ENCODE results near the gene CACNA2D3.

The CACNA2D3 gene

DNA sequence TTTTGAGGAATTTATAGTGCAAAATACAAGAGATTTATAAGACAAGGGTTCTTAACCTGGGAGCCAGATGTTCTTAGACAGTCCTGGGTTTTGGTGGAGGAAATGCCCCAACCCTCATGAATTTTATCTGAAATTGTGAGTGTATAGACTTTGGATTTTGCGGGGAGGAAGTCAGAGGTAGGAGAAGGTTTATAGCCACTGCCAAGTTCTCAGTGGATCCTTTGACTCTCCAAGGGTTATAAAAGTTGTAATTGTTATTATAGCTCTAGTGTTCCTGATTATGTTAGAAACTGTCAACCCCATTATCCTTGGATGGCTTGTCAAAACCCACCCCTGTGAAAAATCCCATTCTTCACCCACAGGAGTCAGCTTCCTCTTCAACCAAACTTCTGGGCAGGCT, 621.9 kb downstream of the CACNA2D3 start:
- no peak for FAIRE-seq
- TF ChIP-seq, protein P1, sequence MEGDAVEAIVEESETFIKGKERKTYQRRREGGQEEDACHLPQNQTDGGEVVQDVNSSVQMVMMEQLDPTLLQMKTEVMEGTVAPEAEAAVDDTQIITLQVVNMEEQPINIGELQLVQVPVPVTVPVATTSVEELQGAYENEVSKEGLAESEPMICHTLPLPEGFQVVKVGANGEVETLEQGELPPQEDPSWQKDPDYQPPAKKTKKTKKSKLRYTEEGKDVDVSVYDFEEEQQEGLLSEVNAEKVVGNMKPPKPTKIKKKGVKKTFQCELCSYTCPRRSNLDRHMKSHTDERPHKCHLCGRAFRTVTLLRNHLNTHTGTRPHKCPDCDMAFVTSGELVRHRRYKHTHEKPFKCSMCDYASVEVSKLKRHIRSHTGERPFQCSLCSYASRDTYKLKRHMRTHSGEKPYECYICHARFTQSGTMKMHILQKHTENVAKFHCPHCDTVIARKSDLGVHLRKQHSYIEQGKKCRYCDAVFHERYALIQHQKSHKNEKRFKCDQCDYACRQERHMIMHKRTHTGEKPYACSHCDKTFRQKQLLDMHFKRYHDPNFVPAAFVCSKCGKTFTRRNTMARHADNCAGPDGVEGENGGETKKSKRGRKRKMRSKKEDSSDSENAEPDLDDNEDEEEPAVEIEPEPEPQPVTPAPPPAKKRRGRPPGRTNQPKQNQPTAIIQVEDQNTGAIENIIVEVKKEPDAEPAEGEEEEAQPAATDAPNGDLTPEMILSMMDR (IDR thresholded peaks at IDR 0.05; ENCODE audit: insufficient read depth, missing control alignments), result no peak

DNA sequence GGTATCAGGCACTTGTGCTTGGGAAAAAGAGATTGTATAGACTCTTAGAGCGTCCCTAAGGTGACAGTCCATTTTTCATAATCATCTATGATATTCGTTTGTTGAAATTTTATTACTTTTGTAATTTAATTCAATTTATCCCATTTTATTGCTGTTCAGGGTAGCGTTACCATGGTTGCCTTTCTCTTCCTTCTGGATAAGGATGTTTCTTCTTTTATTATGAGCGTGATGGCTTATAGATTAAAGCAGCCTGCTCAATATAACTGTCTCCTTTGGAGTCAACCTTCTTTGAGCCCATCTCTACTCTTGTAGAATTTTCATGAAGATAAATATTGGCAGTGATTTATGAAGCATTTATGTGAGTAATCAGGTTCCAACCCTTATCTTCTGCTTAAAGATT, 623.5 kb downstream of the CACNA2D3 start:
- TF ChIP-seq, protein P1 (IDR thresholded peaks at IDR 0.05; ENCODE audit: insufficient read depth, missing control alignments), result no peak
- DNase-seq (ENCODE audit: insufficient read length, low spot score) (no peak), FAIRE-seq (no peak)

More for the DNA sequence above, 621.9 kb downstream of the CACNA2D3 start:
- no peak for DNase-seq (ENCODE audit: insufficient read length, low spot score)

DNA sequence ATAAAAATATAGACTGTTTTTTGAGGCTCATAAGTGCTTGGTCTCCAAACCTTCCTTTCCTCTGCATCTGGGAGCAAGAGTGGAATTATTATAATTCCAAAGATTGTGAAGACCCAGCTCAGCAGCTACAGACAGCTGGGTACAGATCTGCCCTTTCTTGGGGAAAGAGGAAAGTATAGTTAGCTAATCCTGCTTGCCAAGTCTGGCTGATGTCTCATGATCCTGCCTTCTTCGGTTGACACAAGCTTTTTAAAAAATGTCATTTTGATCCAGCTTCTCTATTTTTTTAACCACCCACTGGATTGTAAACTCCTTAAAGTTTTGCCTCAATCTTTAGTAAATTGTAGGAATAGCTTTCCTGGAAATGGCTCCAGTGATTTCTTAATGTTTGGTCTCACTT, 624.4 kb downstream of the CACNA2D3 start:
- no peak for FAIRE-seq
- DNase-seq (ENCODE audit: insufficient read length, low spot score), result no peak
- TF ChIP-seq, protein P1 (IDR thresholded peaks at IDR 0.05; ENCODE audit: insufficient read depth, missing control alignments), result no peak

DNA sequence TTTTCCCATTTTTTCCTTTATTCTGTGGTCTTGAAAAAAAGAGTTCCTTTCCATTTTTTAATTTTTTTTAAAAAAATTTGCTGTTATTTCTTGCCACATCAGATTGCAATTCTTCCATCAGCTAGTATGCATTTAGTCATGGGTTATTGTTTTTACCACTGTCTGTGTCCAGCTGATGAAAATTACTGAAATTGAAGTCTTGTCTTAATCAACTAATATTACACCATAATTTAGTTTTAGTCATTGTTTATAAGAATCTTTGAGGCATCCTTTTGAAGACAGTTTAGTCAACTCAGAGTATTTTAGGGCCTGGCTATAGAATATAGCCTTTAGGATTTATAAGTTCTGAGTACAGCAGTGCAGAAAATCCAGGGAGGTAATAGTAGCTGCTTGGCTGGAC, 633.4 kb downstream of the CACNA2D3 start:
- no peak for FAIRE-seq
- TF ChIP-seq, protein P1 (IDR thresholded peaks at IDR 0.05; ENCODE audit: insufficient read depth, missing control alignments), result no peak
- DNase-seq (ENCODE audit: insufficient read length, low spot score), result no peak

DNA sequence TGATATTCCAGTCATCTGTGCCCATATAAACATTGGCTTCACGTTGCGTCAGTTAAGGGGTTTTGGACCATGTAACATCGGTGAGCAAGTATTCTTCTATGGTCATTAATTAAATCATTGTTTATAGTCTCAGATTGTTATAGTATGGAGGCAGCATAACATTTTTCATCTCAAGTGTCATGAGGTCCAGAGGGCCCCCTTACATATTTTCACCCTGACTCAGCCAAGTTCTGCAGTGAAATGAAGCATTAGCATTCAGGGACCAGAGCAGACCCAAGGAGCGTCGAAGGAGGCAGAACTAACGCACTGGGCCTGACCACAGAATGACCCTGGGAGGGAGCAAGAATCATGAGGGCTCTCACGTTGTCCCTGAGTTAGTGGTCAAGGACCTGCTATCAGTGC, 634.0 kb downstream of the CACNA2D3 start:
- FAIRE-seq (no peak), DNase-seq (ENCODE audit: insufficient read length, low spot score) (no peak)
- TF ChIP-seq, protein P1 (IDR thresholded peaks at IDR 0.05; ENCODE audit: insufficient read depth, missing control alignments), result no peak

DNA sequence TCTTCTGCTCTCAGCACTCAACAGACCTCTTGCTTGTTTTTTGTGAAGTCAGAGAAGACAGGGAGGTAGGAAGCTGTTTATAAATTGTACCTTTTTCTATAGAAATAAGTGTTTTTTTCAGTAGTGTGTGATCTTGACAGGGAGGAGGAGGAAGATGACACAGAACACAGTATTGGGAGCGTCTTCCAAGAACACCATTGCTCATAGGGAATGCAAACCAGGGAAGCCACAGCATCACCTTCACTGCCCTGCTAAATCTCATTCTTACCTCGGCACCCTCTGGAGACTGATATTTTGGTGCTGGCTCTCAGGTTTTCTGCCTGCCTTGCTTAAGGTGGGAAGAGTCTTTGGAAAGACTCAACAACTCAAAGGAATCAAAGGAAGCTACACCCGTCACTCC, 636.1 kb downstream of the CACNA2D3 start:
- no peak for DNase-seq (ENCODE audit: insufficient read length, low spot score)
- FAIRE-seq, result no peak
- TF ChIP-seq, protein P1 (IDR thresholded peaks at IDR 0.05; ENCODE audit: insufficient read depth, missing control alignments), result no peak

DNA sequence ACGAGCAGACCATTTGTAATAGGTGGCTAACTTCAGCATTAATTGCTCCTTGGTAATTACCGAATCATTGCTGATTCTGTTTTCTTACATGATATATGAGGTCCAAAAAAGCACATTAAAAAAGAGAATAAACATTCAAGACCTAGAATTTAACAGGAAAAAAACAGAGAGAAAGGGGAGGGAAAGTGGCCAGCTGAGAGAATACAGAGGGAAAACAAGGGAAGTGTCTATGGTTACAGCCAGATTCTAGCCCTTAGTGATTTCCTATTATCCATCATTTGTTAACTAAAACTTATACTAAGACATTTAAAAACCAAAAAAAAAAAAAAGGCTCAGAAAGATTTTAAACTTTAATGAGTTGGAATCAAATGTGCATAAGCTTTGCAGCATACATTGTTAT, 636.8 kb downstream of the CACNA2D3 start:
- TF ChIP-seq, protein P1 (IDR thresholded peaks at IDR 0.05; ENCODE audit: insufficient read depth, missing control alignments), result no peak
- no peak for DNase-seq (ENCODE audit: insufficient read length, low spot score)
- no peak for FAIRE-seq

All from D721Med (cell line).